Endothelial cell (in vitro differentiated cells): ENCODE measurements around the gene BAZ1B. TPM values are rescaled to one million over a fixed set of nuclear protein-coding genes. Genes with fewer than 3 reads are reported as not detected.

Experiments used
- DNase-seq: peaks from one replicate; pipeline ENCODE4 v3.0.0; 2021; ENCODE audit warnings: low spot score
- H3K27ac Mint-ChIP-seq: one replicate; pipeline ENCODE4 v1.8.0; 2021; ENCODE audit warnings: mixed read lengths, inconsistent platforms; ENCODE audit not compliant: unreplicated experiment
- H3K27me3 Mint-ChIP-seq: one replicate; pipeline ENCODE4 v1.8.0; 2021; ENCODE audit warnings: mild to moderate bottlenecking, moderate library complexity, mixed read lengths, inconsistent platforms; ENCODE audit not compliant: unreplicated experiment
- H3K36me3 Mint-ChIP-seq: one replicate; pipeline ENCODE4 v1.8.0; 2021; ENCODE audit warnings: mild to moderate bottlenecking, low read depth, mixed read lengths, inconsistent platforms; ENCODE audit not compliant: unreplicated experiment
- H3K4me1 Mint-ChIP-seq: one replicate; pipeline ENCODE4 v1.8.0; 2021; ENCODE audit warnings: mild to moderate bottlenecking, mixed read lengths, inconsistent platforms; ENCODE audit not compliant: unreplicated experiment
- H3K4me3 Mint-ChIP-seq: one replicate; pipeline ENCODE4 v1.8.0; 2021; ENCODE audit warnings: mild to moderate bottlenecking, mixed read lengths, inconsistent platforms; ENCODE audit not compliant: unreplicated experiment
- H3K9me3 Mint-ChIP-seq: one replicate; pipeline ENCODE4 v1.8.0; 2021; ENCODE audit warnings: mixed read lengths, inconsistent platforms; ENCODE audit not compliant: unreplicated experiment
- total RNA-seq: library from RNA; stranded (reverse); fragmentation: NEBNext Ultra II Directional; extraction: Animal tissue kit (Norgen Biotek cat#: 25700); gene quantifications from one replicate; pipeline ENCODE4 v1.2.1, GENCODE V29; 2021; ENCODE audit not compliant: unreplicated experiment
- TF ChIP-seq, protein P1 (sequence below): fragments of 200-600 bp; sonication (generic); IDR thresholded peaks from one replicate; pipeline ENCODE4 v1.5.0; 2021; ENCODE audit warnings: antibody characterized with exemption; ENCODE audit not compliant: unreplicated experiment

BAZ1B gene
- total RNA-seq, 1 donor from 2014 or later = 56.5 TPM

- TF ChIP-seq, protein P1, sequence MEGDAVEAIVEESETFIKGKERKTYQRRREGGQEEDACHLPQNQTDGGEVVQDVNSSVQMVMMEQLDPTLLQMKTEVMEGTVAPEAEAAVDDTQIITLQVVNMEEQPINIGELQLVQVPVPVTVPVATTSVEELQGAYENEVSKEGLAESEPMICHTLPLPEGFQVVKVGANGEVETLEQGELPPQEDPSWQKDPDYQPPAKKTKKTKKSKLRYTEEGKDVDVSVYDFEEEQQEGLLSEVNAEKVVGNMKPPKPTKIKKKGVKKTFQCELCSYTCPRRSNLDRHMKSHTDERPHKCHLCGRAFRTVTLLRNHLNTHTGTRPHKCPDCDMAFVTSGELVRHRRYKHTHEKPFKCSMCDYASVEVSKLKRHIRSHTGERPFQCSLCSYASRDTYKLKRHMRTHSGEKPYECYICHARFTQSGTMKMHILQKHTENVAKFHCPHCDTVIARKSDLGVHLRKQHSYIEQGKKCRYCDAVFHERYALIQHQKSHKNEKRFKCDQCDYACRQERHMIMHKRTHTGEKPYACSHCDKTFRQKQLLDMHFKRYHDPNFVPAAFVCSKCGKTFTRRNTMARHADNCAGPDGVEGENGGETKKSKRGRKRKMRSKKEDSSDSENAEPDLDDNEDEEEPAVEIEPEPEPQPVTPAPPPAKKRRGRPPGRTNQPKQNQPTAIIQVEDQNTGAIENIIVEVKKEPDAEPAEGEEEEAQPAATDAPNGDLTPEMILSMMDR = no peak
- H3K27me3 Mint-ChIP-seq = no peaks in the 10 kb centered on the region
- no peaks in the 10 kb centered on the region for H3K9me3 Mint-ChIP-seq
- H3K4me3 Mint-ChIP-seq = no peak overlapping the region
- no peaks in the 10 kb centered on the region for H3K4me1 Mint-ChIP-seq
- H3K27ac Mint-ChIP-seq = no peak overlapping the region
- peaks cover 38% of the 10 kb centered on the region for H3K36me3 Mint-ChIP-seq
- no peak for DNase-seq
Measured at GRCh38 chr7:73466112-73466511, 56.0 kb downstream of the BAZ1B start.

DNA sequence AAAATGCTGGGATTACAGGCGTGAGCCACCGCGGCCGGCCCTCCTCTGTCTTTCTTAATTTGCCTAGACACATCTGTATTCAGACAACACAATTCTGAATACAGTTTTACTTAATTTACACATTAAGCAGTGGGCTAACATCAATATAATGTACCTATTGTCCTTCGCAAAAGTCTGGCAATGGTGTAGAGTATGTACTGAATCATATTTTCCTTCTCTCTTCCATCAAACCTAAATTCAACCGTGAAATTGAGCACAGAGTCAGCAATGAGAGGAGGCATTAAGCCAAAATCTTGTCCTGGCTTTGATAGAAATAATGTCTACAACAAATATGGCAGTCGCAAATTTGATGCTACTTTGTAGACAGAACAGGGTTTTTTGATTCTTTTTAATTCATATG, 58.1 kb downstream of the BAZ1B start:
- Mint-ChIP-seq H3K36me3 (peaks cover 30% of the 10 kb centered on the region), H3K4me3 (no peak overlapping the region), H3K27ac (no peak overlapping the region)

GRCh38 chr7:73463260-73463659, 58.8 kb downstream of the BAZ1B start:
- H3K27ac Mint-ChIP-seq = no peak overlapping the region
- H3K9me3 Mint-ChIP-seq = no peaks in the 10 kb centered on the region
- H3K36me3 Mint-ChIP-seq = peaks cover 30% of the 10 kb centered on the region
- no peaks in the 10 kb centered on the region for H3K4me1 Mint-ChIP-seq
- DNase-seq = no peak
- no peak overlapping the region for H3K4me3 Mint-ChIP-seq
- no peaks in the 10 kb centered on the region for H3K27me3 Mint-ChIP-seq
- TF ChIP-seq, protein P1 = no peak

More for the DNA sequence above, 58.1 kb downstream of the BAZ1B start:
- TF ChIP-seq, protein P1 = no peak
- no peaks in the 10 kb centered on the region for H3K27me3 Mint-ChIP-seq
- no peaks in the 10 kb centered on the region for H3K4me1 Mint-ChIP-seq
- DNase-seq = no peak
- H3K9me3 Mint-ChIP-seq = no peaks in the 10 kb centered on the region

GRCh38 chr7:73461782-73462285, 60.3 kb downstream of the BAZ1B start:
- no peaks in the 10 kb centered on the region for H3K9me3 Mint-ChIP-seq
- H3K4me3 Mint-ChIP-seq = no peak overlapping the region
- TF ChIP-seq, protein P1 = no peak
- no peak for DNase-seq
- H3K27ac Mint-ChIP-seq = no peak overlapping the region
- H3K27me3 Mint-ChIP-seq = no peaks in the 10 kb centered on the region
- no peaks in the 10 kb centered on the region for H3K4me1 Mint-ChIP-seq
- peaks cover 40% of the 10 kb centered on the region for H3K36me3 Mint-ChIP-seq

DNA sequence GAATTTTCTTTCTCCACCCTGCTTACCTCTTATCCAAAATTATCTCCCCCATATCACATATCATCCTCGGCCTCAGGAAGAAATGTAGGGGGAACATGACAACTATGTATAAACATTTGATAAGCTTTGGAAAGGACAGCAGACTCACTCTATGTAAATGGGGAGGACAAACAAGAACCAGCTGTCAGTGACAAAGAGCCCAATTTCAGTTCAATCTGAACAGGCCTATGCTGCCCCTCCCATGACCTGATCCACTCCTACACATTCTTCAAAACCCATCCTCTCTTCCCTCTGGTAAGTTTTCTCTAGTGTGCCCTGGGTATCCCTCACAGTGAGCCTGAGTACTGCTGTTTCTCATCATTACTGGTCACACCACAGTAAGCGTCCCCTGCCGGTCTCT, 67.7 kb downstream of the BAZ1B start:
- Mint-ChIP-seq H3K27ac (no peak overlapping the region), H3K36me3 (peaks cover 36% of the 10 kb centered on the region), H3K9me3 (no peaks in the 10 kb centered on the region), H3K27me3 (peaks cover 2% of the 10 kb centered on the region), H3K4me1 (no peaks in the 10 kb centered on the region), H3K4me3 (no peak overlapping the region)
- TF ChIP-seq, protein P1 = no peak
- DNase-seq = no peak
